ENCODE data around the gene LARGE1.

GRCh38 chr22:33832558-33833151 lies 87.6 kb downstream of the LARGE1 start:
- TF ChIP-seq, protein P1, sequence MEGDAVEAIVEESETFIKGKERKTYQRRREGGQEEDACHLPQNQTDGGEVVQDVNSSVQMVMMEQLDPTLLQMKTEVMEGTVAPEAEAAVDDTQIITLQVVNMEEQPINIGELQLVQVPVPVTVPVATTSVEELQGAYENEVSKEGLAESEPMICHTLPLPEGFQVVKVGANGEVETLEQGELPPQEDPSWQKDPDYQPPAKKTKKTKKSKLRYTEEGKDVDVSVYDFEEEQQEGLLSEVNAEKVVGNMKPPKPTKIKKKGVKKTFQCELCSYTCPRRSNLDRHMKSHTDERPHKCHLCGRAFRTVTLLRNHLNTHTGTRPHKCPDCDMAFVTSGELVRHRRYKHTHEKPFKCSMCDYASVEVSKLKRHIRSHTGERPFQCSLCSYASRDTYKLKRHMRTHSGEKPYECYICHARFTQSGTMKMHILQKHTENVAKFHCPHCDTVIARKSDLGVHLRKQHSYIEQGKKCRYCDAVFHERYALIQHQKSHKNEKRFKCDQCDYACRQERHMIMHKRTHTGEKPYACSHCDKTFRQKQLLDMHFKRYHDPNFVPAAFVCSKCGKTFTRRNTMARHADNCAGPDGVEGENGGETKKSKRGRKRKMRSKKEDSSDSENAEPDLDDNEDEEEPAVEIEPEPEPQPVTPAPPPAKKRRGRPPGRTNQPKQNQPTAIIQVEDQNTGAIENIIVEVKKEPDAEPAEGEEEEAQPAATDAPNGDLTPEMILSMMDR (IDR thresholded peaks at IDR 0.05; ENCODE audit: borderline replicate concordance, extremely low read depth, low read length, poor library complexity, severe bottlenecking) = no peak
- no peak for TF ChIP-seq EZH2 (IDR thresholded peaks at IDR 0.05; ENCODE audit: borderline replicate concordance, low read depth, low read length, severe bottlenecking)

Data from DND-41 (cell line).